HG03575 (cell line): ENCODE measurements around the gene ANGEL2.
"Not testable (repeated sequence)": the region's sequence is repeated elsewhere in the genome, so short reads cannot be mapped to it uniquely, and the experiment has no call there.

Experiments used
- ATAC-seq: cut with Tn5 transposase; IDR thresholded peaks from one replicate; pipeline ENCODE4 v1.9.1; 2021; ENCODE audit not compliant: unreplicated experiment, insufficient number of reproducible peaks, low FRiP score; ENCODE audit errors: extremely low read depth

Gene ANGEL2

DNA sequence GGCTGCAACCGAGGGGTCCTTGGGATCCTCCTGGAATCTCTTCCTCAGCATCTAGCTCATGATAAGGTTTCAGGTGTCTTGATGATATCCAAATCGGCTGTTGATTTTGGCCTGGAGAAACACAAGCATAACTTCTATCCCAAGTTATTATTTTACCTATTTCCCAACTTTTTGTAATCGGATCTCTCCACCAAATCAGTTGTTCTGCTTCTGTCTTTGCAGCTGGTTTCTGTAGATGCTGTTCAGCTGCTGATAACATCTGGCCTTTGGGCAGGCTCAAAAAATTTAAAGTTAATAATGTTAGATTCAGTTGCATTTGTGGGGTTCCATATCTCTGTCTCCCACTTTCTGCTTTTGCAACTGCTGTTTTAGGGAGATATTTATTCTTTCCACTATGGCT, 11.4 kb upstream of the ANGEL2 start:
- not testable (repeated sequence) for ATAC-seq

DNA sequence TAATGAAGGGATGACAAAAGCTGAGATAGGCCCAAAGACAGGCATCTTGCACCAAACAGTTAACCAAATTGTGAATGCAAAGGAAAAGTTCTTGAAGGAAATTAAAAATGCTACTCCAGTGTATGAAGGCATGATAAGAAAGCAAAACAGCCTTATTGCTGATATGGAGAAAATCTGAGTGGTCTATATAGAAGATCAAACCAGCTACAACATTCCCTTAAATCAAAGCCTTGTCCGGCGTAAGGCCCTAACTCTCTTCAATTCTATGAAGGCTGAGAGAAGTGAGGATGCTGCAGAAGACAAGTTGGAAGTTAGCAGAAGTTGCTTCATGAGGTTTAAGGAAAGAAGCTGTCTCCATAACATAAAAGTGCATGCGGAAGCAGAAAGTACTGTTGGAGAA, 4.3 kb upstream of the ANGEL2 start:
- ATAC-seq = no peak

DNA sequence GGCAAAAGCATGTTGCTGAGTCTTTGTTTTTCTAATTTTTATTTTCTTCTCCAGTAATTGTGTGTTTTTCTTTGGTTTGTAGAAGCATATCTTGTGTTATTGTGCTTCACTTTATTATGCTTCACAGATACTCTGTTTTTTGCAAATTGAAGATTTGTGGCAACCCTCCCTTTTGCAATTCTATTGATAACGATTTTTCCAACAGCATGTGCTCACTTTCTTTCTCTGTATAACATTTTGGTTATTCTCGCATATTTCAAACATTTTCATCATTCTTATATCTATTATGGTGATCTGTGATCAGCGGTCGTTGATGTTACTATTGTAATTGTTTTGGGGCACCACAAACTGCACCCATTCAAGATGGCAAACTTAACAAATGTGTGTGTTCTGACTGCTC, 3.8 kb upstream of the ANGEL2 start:
- no peak for ATAC-seq

DNA sequence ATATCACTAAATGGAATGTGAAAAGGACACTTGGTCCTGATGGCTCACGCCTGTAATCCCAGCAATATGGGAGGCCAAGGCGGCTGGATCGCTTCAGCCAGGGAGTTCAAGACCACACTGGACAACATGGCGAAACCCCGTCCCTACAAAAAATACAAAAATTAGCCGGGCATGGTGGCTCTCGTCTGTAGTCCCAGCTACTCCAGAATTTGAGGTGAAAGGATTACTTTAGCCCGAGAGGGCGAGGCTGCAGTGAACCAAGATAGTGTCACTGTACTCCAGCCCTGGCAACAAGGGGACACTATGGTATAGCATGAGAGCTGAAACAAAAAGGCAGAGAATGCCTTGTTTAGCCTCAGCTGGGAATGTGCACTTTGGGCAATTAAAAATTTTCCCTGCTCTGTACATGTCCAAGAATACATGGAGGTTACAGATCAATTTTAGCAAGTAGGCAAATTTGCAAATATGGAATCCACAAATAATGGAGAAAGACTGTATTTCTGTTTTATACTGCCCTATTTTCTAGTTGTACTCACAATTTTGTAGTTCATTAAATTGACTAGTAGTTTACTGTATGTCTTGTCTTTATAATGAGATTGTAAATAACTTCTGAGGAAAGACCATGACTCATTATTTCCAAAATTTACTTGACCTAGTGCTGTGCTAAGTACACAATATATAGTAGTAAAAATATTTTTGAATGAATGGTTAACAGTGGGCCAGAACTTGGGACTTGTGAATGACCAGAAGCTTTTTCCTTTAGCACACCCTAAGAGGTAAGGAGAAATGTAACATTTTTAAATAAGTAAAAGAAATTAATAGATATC, 2.0 kb upstream of the ANGEL2 start:
- no peak for ATAC-seq

DNA sequence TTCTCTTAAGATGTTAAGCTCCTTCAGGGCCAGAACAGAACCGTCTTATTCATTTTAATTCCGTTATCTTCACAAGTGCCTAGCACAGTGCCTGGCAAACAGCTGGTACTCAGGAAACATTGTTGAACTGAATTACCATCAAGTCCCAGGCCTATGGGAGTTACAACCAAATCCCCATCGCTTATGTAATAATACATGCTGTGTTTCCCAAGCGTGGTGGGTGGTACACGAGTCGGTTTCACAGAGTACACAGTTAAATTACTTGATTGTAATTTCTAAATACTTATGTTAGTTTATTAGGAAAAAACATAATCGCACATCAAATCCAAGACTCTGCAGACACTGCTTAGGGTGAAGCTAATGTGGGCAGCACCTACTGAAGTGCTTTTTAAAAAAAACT, 1.0 kb downstream of the ANGEL2 start:
- ATAC-seq = no peak

DNA sequence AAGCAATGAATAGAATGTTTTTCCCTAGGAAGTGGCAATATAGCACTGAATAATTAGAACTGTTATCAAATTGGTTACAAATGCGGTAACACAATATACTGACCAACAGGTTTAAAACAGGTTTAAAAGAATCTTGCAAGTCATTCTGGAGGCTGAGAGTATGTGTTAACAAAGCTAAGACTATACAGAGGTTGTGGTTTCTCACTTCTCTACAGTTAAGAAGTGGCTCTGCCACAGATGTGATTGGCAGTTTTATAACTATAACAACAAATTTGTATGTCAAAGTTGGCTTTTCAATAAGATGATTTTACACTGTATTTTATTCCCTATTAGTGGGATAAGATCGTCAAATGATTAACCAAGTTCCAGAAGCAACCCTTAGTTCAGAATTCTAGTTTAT, 7.1 kb downstream of the ANGEL2 start:
- ATAC-seq = no peak

DNA sequence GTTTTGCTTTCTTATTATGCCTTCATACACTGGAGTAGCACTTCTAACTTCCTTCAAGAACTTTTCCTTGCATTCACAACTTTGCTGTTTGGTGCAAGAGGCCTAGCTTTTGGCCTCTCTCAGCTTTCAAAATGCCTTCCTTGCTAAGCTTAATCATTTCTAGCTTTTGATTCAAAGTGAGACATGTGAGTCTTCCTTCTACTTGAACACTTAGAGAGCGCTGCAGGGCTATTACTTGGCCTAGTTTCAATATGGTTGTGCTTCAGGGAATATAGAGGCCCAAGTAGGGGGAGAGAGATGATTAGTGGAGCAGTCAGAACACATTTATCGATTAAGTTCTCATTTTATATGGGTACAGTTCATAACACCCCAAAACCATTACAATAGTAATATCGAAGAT, 12.4 kb downstream of the ANGEL2 start:
- ATAC-seq = no peak

DNA sequence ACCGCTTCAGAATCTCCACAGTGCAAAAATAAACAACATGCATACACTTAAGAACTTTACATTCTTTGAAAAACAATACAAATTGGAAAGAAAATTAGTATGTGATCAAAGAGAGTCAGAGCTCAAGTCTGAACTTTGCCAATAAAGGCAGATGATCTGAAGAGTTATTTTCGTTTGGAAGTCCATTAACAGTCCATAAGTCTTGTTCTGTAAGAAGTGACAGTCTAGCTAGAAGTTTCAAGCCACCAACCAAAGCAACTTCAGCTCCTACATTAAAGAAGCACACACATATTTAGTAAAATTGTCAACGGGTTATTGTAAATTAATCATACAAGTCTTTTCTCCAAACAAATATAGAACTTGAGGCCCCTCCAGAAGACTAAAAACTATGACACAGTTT, 20.7 kb downstream of the ANGEL2 start:
- no peak for ATAC-seq

DNA sequence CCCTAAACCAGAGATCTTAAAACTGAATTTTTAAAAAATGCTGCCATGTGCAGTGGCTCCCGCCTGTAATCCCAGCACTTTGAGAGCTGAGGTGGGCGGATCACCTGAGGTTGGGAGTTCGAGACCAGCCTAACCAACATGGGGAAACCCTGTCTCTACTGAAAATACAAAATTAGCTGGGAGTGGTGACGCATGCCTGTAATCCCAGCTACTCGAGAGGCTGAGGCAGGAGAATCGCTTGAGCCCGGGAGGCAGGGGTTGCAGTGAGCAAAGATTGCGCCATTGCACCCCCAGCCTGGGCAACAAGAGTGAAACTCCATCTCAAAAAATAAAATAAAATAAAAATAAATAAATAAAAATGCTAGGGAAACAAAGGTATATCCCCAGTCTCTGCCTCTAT, 21.7 kb downstream of the ANGEL2 start:
- ATAC-seq = not testable (repeated sequence)

DNA sequence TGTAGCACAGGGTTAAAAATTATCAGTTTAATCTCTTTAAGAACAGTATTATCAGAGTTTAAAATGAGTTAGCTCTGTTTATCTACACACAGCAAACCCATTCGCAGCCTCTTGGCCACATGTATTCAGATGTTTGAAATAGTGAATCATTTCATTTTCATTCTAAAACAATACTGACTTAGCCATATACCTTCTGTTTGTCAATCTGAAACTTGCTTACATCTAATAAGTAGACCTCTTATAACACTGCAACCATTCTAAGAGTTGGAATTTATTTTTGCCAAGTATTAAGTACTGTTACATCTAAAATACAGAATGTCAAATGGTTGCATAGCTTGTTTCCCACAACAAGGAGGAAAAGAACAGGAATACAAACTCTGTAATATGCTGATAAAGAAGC, 25.4 kb downstream of the ANGEL2 start:
- ATAC-seq = no peak

DNA sequence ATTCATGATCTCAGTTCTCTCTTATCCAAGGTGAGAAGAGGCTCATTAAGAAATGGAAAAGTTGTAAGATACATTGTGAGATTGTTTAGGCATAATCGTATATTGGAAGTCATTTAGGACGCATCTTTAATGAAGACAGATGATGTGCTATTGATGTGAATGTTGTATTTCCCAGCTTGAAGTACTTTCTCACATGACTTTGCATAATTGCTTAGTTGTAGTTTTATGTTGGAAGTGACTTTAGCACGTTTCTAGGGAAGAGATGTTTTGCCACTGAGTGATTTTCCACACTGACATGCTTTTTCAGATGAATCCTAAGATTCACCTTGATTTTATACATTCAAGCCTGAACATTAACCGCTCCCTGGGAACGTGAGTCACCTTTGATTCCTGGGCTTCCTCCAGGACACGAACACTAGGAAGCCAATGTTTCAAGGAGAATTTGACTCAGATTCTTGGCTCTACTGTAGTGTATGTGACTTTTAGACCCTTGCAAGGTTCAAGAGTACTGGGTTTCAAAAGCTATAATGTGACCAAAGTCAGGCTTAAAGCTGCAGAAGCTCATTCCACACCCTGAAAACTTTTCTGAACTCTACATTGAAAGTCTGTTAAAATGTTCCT, 27.9 kb downstream of the ANGEL2 start:
- no peak for ATAC-seq

DNA sequence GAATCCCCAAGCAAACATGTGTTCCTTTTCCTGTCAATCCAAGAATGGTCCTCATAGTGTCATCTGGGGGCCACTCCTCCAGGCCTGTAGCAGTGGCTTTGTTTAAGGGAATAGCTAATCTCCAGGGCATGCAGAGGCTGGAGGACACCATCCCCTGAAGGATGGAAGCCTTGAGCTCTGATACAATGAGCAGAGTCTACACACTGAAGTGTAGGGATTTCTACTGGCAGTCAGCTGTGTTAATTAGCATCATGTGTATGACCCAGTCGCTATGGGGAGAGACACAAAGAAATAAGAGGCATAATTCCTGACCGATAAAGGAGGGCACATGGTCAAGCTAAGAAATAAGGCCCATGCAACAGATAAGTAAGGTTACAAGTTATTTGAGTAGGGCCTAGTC, 29.1 kb downstream of the ANGEL2 start:
- ATAC-seq = no peak

DNA sequence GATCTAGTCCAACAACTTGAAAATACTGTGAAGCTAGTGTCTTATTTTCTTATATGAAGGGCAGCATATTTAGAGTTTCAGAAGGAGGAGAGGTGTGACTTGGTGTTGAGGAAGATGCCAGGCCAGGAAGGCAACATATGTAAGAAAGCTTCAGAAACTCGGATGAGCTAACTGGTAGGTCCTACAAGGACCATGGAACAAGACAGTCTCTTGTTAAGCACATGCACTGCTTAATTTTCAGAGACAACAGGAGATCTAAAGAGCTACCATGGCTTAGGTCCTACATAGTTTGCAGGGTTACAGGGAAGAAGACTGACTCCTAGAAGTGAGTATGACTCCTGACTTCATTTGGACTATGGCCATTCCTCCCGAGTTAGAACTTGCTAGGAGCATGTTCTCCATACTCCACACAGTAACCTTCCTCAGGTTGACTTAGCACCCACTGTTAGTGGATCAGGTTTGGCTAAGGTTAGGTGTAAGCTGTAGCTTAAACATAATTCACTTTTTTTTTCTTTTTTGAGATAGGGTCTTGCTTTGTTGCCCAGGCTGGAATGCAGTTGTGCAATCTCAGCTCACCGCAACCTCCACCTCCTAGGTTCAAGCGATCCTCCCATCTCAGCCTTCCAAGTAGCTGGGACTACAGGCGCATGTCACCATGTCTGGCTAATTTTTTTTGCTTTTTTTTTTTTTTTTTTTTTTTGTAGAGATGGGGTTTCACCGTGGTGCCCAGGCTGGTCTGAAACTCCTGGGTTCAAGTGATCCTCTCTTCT, 31.0 kb downstream of the ANGEL2 start:
- ATAC-seq = no peak

DNA sequence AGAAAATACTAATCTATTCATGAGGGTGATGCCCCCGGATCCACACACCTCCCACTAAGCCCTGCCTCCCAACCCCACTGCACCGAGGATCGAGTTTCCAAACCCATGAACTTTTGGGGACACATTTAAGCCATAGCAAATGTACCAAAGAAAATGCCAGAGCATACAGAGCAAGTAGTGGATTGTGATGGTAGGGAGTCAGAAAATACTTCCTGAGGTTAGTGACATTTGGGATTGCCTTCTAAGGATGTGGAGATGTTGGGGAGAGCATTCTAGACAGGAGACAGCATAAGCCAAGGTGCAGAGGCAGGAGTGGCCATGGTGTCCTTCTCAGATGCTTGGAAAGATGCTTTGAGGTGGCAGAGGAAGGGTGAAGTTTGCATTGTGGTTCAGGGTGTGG, 32.2 kb downstream of the ANGEL2 start:
- no peak for ATAC-seq

DNA sequence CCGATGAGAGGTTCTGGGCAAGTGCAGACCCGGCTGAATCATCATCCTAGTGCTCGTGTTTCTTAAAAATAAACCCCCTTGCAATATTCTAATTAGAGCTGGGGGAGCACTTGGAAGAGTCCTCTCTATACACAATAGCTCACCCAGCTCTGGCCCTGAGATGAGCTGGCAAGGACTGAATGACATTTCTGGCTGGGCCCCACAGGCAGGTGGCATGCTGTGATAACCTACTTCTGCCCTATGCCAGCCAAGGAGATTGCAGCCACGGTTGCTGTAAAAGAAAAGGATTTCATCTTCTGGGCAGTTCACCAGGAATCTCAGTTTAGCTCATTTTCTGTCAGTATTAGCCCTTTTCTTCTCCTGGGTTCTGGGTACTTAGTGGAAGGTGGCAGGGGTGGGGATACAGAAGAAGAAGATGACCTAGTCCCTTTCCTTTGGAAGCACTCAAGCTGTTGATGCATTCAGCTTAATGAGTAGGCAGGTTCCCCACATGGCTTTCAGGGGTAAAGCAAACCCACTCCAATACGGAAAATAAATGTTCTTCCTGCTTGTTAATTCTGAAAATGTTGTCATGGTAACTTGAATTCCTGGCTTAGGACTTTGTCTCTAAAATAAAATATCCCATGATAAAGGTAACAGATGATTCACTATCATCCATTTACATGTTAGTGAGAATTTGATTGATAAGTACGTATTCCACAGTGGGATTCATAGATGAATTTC, 33.1 kb downstream of the ANGEL2 start:
- ATAC-seq = no peak

DNA sequence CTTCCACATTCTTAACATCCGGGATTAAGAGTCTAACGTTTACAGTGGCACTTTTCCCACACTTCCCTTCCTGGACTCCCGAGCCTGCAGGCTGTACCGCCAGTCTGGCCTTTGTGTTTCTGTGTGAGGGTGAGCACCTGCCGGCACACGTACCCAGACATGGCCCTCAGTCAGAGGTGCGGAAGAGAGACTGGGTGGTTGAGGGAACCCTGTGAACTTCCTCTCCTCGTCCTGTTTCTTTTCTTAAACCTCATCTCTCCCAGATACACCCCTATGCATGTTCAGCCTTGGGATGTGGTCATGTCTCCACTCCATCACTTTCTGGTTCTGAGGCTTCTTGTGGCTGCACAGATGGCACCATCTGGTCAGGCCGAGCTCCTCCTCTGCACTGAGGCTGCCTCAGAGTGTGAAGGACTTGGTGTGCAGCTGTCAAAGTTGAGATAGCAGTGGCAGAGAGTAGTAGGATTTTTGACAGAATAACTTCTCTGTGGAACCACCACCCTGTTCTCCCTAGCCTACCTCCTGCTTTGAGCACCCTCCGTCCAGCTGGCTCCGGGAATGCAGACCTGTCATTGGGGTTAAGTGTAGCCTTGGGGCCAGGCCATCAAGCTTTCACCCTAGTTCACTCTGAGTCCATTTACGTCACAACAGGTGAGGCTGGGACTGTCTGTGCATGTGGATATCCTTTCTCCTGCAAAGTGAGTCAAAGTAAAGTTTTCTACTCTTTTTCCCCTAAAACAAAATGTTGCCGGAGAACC, 33.9 kb downstream of the ANGEL2 start:
- ATAC-seq = peak; percentile 32

DNA sequence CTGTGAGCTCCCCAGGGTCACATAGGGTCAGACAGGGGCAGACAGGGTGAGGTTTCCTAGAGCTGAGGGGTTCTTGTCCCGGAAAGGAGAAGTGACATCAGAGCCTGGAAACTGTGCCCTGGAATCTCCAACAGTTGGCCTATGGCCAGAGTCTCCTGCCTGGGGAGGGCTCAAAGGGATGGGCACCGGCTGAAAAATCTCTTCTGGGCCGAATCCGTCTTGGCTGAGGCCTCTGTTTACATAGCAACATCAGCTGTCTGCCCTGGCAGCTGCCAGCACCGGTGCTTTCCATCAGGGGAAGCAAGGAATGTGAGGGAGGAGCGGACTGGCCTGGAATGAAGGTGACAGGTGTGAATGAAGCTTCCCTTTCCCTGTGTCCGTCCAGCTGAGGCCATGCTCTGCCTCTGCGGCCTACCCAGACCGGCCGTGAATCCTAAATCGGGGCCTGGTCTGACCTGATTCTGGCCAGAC, 34.6 kb downstream of the ANGEL2 start:
- no peak for ATAC-seq

DNA sequence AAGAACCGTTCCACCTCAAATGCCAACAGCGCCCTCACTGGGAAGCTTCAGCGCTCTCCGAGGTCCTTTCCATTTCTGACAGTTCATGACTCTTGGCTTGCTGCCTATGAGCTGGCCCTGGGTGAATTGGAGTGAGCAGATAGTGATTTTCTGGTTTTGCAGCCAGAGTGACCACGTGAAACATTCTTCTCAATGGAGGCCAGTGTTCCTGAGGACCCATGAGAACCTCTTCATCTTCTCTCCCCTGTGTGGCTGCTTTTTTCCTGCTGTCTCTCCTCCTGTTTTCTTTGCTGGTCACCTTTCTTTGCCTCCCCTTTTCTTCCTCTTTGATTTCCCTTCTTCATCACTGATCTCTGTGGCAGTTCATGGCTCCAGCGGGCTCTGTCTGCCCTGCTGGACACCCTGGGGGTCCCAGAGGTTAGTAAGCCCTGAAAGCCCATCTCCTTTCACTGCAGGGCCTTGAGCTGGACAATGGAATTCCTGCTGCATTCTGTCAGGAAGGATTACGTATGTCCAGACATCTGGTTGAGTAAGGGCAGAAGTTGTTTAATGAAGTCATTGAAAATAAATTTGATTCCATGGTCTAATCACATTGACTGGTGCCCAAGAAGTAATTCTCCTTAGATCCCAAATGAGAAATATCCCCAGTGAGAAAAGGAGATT, 35.4 kb downstream of the ANGEL2 start:
- ATAC-seq = no peak
